Fibroblast of villous mesenchyme (primary cell): Measurements from ENCODE around the gene GEMIN2. TPM values are rescaled to one million over a fixed set of nuclear protein-coding genes. Genes with fewer than 3 reads are reported as not detected.
A peak's percentile ranks its signal among the peaks of the same experiment; 100 is the strongest.

Experiments used
- DNase-seq: peaks from one replicate; pipeline ENCODE4 v3.0.0-alpha.2; 2010; ENCODE audit warnings: low read depth
- H3K4me3 ChIP-seq: 2 replicates; pipeline ENCODE4 v1.5.1; 2011; ENCODE audit warnings: low read depth, mild to moderate bottlenecking, low read length
- CTCF ChIP-seq: IDR thresholded peaks from 2 replicates; pipeline ENCODE4 v1.5.1; 2012; ENCODE audit warnings: low read depth, mild to moderate bottlenecking, low read length; ENCODE audit not compliant: insufficient read depth
- total RNA-seq: library from RNA; depleted of rRNA; stranded (reverse); fragments of >200 nt; gene quantifications from 2 replicates; pipeline ENCODE4 v1.2.3, GENCODE V29; 2012

GEMIN2 gene
- total RNA-seq, 1 donor, result 35.4 TPM

- H3K4me3 ChIP-seq, result no peak overlapping the region
- TF ChIP-seq CTCF, result no peak
- DNase-seq, result no peak
Observed at GRCh38 chr14:39173198-39173597, 59.1 kb downstream of the GEMIN2 start.

GRCh38 chr14:39174560-39175444 is 60.7 kb downstream of the GEMIN2 start, which contains the start of gene PNN:
Gene PNN, plus strand, starts transcription at chr14:39175254. Its CDS starts 26 bp downstream, at chr14:39175280.
- peak within 1 kb of the TSS; percentile 88 for H3K4me3 ChIP-seq
- DNase-seq, result peak; percentile 100
- no peak for TF ChIP-seq CTCF

GRCh38 chr14:39175445-39176262 is 61.5 kb downstream of the GEMIN2 start:
- peak; percentile 55 for DNase-seq
- no peak for TF ChIP-seq CTCF

GRCh38 chr14:39176263-39177167 is 62.4 kb downstream of the GEMIN2 start:
- no peak for TF ChIP-seq CTCF
- peak overlapping the region; percentile 88 for H3K4me3 ChIP-seq
- no peak for DNase-seq

More at GRCh38 chr14:39175445-39176262, 61.5 kb downstream of the GEMIN2 start:
- peak overlapping the region; percentile 88 for H3K4me3 ChIP-seq

GRCh38 chr14:39177168-39177545 is 63.0 kb downstream of the GEMIN2 start:
- H3K4me3 ChIP-seq, result no peak overlapping the region
- no peak for DNase-seq
- no peak for TF ChIP-seq CTCF

- no peak for DNase-seq
- no peak overlapping the region for H3K4me3 ChIP-seq
- no peak for TF ChIP-seq CTCF
Observed at GRCh38 chr14:39179042-39179441, 64.9 kb downstream of the GEMIN2 start.
